Stimulated activated CD4-positive, alpha-beta T cell treated with anti-CD3 and anti-CD28 coated beads, Interleukin-1b, Interleukin-23, amount 100 ng/mL, for 48 hours (primary cell): ENCODE results near the gene TMEM63B.
"Not testable (repeated sequence)": the region's sequence is repeated elsewhere in the genome, so short reads cannot be mapped to it uniquely, and the experiment has no call there.

Source experiments
- DNase-seq: peaks from one replicate; pipeline ENCODE4 v3.0.0-alpha.2; 2020

Gene TMEM63B

GRCh38 chr6:44094403-44095242 is 32.7 kb upstream of the TMEM63B start:
- DNase-seq, result no peak

- not testable (repeated sequence) for DNase-seq
Observed at GRCh38 chr6:44095243-44095623, 32.1 kb upstream of the TMEM63B start.

DNA sequence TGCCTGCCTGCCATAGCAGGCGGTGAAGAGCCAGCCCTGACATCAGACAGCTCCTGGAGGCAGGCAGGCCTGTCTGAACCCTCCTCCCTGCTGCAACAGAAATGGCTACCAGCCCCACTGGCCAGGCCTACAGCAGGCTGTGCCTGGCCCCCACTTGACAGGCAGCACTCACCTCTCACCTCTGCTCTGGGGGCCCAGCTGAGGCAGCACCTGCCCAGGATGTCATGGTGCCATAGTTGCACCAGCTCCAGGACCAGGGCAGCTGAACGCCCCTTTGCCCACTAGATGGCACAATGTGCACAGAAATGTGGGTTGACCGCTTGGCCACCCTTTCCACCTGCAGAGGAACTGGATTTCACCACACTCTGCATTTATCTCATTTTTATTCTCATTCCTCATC is 30.7 kb upstream of the TMEM63B start:
- DNase-seq, result peak; percentile 71

- no peak for DNase-seq
Observed at GRCh38 chr6:44097782-44098317, 29.5 kb upstream of the TMEM63B start.

DNA sequence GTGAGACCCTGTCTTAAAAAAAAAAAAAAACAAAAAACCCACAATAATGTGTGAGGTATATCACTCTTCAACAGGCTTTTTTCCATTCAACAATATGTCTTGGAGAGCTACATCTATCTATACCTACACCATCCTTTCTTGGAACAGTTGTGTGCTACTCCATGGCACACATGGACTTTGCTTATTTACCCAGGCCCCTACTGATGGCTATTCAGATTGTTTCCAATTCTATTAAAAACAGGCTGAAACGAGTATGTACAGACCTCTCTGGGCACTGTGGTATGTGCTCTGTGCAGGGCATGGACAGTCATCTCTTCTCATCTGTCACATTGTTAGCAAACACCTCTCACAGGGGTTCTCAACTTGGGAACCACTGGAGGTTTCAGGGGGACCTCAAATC is 28.2 kb upstream of the TMEM63B start:
- no peak for DNase-seq

- peak; percentile 29 for DNase-seq
Observed at GRCh38 chr6:44100088-44100550, 27.2 kb upstream of the TMEM63B start.

DNA sequence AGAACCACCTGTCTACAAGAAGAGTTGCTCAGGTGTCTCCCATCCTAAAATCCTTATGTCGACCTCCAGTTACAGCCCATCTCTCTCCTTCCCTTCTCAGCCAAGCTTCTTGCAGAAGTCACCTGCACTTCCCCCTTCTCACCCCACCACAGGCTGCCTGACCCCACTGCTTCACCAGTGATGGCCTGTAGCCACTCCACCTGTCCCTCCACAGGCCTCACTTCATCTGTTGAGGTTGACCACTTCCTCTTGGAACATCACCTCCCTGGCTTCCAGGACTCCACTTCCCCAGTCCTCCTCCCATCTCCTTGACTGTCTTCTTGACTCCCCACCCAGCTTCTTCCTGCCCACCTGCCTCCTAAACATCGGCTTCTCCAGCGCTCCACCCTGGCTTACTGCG is 25.5 kb upstream of the TMEM63B start:
- no peak for DNase-seq

GRCh38 chr6:44102527-44102926 is 24.8 kb upstream of the TMEM63B start:
- no peak for DNase-seq

- DNase-seq, result no peak
Observed at GRCh38 chr6:44104481-44105021, 22.8 kb upstream of the TMEM63B start.

- DNase-seq, result no peak
Observed at GRCh38 chr6:44105146-44105545, 22.2 kb upstream of the TMEM63B start.

- no peak for DNase-seq
Observed at GRCh38 chr6:44105993-44106740, 21.2 kb upstream of the TMEM63B start.

DNA sequence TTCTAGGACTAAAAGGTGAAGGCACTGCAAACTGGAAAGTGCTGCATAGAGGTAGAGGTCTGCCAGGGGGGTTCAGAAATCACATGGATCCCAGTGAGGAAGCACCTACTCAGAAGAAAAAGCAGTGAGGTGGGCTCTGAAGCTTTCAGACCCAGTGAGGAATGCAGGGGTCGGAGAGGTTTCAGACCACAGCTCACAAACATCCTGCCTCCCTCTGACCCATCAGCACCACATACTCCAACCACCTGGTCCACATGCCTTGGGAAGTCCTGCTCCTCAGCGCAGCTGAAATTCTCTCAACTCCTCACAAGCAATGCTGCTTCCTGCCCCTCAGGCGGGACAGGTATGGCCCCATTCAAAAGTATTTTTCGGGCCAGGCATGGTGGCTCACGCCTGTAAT is 20.3 kb upstream of the TMEM63B start:
- no peak for DNase-seq

DNA sequence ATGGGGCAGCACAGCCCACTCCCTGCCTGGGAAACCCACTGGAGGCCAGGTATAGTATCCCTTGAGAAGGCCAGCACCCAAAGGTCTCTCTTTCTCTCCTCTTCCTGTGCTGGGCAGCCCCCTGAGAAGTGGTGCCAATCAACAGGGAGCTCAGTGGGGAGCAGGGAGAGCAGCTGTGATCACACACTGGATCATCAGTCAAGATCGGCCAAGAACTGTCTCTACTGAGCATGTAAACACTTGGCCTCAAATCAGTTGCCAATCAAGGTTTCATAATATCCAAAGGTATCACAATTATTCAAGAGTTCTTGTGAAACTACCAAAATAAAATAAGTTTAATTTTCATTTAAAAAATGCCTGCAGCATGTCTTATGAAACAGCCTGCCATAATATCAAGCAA is 18.9 kb upstream of the TMEM63B start:
- DNase-seq, result no peak

DNA sequence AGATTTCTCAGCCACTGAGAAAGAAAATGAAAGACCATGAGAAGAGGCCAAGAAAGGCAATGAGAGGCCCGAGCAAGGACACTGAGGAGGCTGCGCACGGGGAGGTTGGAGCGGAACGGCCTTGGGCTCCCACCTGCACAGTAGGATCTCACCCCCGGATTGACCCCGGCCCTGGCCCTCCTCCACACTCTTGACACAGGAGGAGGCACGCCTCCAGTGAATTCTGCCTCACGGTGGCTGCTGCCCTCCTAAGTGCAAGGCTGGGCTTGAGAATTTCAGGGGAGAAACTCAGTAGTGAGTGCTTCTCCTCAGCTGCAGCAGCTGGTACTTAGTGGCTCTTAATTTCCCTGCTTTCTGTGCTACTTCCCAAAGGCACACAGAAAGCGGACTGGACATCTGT is 18.1 kb upstream of the TMEM63B start:
- no peak for DNase-seq

DNA sequence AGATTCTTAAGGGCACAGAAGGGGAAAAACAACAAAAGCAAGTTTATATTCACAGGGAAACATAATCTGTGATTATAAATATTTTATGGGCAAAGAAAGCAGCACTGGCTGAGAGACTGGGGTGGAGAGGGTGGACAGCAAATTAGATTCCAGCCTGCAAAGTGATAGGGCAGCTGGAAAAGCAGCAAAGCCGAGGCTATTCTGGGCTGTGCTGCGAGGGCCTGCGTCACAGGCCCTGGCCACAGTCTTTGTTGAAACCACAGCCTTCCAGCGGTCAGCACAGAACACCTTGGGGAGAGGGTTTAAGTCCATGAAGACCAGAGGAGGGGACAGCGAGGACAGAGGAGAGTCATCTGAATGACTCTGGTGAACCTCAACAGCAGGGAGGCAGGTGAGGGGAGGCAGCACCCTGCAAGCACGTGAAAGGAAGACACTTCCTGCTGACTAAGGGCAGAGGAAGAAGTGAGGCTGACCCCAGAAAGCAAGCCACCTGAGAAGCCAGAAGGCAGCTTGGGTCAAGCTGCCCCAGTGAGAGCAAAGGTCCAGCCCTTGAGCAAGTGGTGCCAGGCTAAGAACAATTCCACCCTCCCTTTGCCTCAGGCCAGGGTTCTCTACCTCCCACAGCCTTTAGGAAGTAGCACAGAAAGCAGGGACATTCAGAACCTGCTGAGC is 17.2 kb upstream of the TMEM63B start:
- DNase-seq, result no peak

DNA sequence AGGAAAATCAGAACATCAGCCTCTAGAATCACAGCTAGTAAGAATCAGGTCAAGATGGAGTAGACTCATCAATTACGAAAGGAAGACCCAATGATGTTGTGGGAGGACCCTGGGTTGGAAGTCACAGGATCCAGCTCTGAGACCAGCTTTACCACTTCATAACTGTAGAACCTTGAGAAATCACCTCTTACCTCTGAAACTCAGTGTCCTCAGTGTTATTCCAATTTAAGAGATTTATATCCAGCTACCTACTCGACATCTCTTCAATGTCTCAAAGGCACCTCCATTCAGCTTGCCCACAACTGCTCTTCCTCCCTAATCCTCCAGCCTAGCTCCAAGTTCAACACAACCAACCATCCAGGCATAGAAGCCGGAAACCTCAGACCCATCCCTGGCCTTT is 16.4 kb upstream of the TMEM63B start:
- no peak for DNase-seq

GRCh38 chr6:44111434-44112417 is 15.6 kb upstream of the TMEM63B start:
- no peak for DNase-seq

GRCh38 chr6:44113414-44113813 is 13.9 kb upstream of the TMEM63B start:
- no peak for DNase-seq

DNA sequence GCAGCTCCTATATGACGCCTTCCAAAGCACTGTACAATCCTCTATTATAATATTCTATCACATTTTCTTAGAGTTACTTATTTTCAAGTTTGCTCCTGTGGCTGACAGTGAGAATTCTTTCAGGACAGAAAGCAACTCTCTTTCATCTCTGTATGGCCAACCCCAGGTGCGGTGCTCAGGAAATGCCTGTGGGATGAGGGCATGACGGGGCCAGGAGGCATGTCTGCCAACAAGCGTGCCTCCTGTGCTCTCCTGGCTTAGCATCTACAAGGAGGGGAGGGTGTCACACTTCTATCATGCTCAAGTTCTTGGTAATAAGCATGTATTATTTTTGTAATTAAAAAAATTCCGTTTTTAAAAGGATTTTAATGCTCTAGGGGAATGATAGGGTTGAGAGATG is 11.5 kb upstream of the TMEM63B start:
- DNase-seq, result no peak

- no peak for DNase-seq
Observed at GRCh38 chr6:44116641-44117382, 10.5 kb upstream of the TMEM63B start.
